LNCAP (cell line): ENCODE measurements around the gene OR6C76.

Experiments
- CTCF ChIP-seq: fragments of 450-650 bp; IDR thresholded peaks from 2 replicates; pipeline ENCODE4 v1.5.1; 2017; ENCODE audit warnings: mild to moderate bottlenecking

The OR6C76 gene

GRCh38 chr12:55425954-55426353 is at the start of gene OR6C76:
Gene OR6C76 (plus strand): TSS chr12:55426254. CDS start chr12:55426254, 0 bp downstream.
- TF ChIP-seq CTCF = no peak

- TF ChIP-seq CTCF = no peak
Measured at GRCh38 chr12:55385891-55386290, 40.2 kb upstream of the OR6C76 start.

GRCh38 chr12:55392032-55392795 is 33.8 kb upstream of the OR6C76 start:
- no peak for TF ChIP-seq CTCF

GRCh38 chr12:55396326-55396725 is 29.7 kb upstream of the OR6C76 start:
- TF ChIP-seq CTCF = no peak

GRCh38 chr12:55400229-55400628 is 25.8 kb upstream of the OR6C76 start, which contains the start of gene OR6C65:
Gene OR6C65 (plus strand): TSS chr12:55400529. CDS start chr12:55400529, 0 bp downstream.
- no peak for TF ChIP-seq CTCF

GRCh38 chr12:55407866-55408265 is 18.2 kb upstream of the OR6C76 start:
- TF ChIP-seq CTCF = no peak

- TF ChIP-seq CTCF = no peak
Measured at GRCh38 chr12:55416961-55417360, 9.1 kb upstream of the OR6C76 start.
